HEK293 (cell line): Measurements from ENCODE around the gene GTPBP6.

ENCODE experiments used
- CTCF ChIA-PET: fragments of 350-600 bp; formaldehyde crosslinking; extraction: SDS; loops from one replicate; lab custom pipeline; 2021; ENCODE audit warnings: antibody characterized with exemption; lab: Yijun Ruan, JAX
- POLR2A ChIA-PET: fragments of 300-600 bp; formaldehyde crosslinking; extraction: SDS; loops from one replicate; lab custom pipeline; 2020; ENCODE audit warnings: antibody characterized with exemption, inconsistent platforms; lab: Yijun Ruan, JAX
- H3K27ac ChIP-seq: fragments of 200-500 bp; sonication (Bioruptor generic); 2 replicates; pipeline ENCODE4 v1.5.1; 2014; ENCODE audit warnings: low read depth, low read length, control low read depth, inconsistent platforms; ENCODE audit errors: extremely low read depth
- H3K36me3 ChIP-seq, 2 experiments: fragments of 200-500 bp in 1 of 2; sonication (Bioruptor generic) in 1 of 2; 1 replicate in 1 of 2; 2 replicates in 1 of 2; pipeline ENCODE4 v1.5.1; 2014 to 2017; ENCODE audit warnings: inconsistent platforms in 2 of 2, low read length in 2 of 2; ENCODE audit not compliant: control insufficient read depth in 2 of 2, insufficient read depth in 1 of 2
- H3K4me1 ChIP-seq: fragments of 200-500 bp; sonication (Bioruptor generic); 2 replicates; pipeline ENCODE4 v1.5.1; 2014; ENCODE audit warnings: mild to moderate bottlenecking, low read length, inconsistent platforms; ENCODE audit not compliant: control insufficient read depth, insufficient read depth
- H3K4me3 ChIP-seq: 2 replicates; pipeline ENCODE4 v1.5.1; 2011; ENCODE audit warnings: low read depth, mild to moderate bottlenecking, control low read depth, low read length, moderate library complexity
- H3K9me3 ChIP-seq: fragments of 200-500 bp; sonication (Bioruptor generic); 2 replicates; pipeline ENCODE4 v1.5.1; 2014; ENCODE audit warnings: low read depth, low read length, inconsistent platforms; ENCODE audit not compliant: control insufficient read depth, insufficient read depth
- FEZF1 ChIP-seq: fragments of 450-650 bp; formaldehyde crosslinking; IDR thresholded peaks from 2 replicates; pipeline ENCODE4 v1.5.1; 2016; ENCODE audit warnings: missing biosample characterization, missing genetic modification characterization
- HOXA7 ChIP-seq: sonication (generic); formaldehyde crosslinking; IDR thresholded peaks from 2 replicates; pipeline ENCODE4 v1.8.1; 2022; ENCODE audit warnings: missing genetic modification reagents, borderline replicate concordance
- HOXD13 ChIP-seq: sonication (generic); formaldehyde crosslinking; IDR thresholded peaks from 2 replicates; pipeline ENCODE4 v1.8.0; 2022; ENCODE audit warnings: missing genetic modification reagents, borderline replicate concordance
- IKZF3 ChIP-seq: fragments of 450-650 bp; IDR thresholded peaks from 2 replicates; pipeline ENCODE4 v1.5.0; 2018; ENCODE audit warnings: missing biosample characterization, mild to moderate bottlenecking, missing genetic modification characterization, moderate library complexity
- INSM2 ChIP-seq: fragments of 450-650 bp; formaldehyde crosslinking; IDR thresholded peaks from 2 replicates; pipeline ENCODE4 v1.5.1; 2016; ENCODE audit warnings: missing biosample characterization, missing genetic modification characterization
- OVOL3 ChIP-seq: fragments of 450-650 bp; formaldehyde crosslinking; IDR thresholded peaks from 2 replicates; pipeline ENCODE4 v1.5.1; 2016; ENCODE audit warnings: missing biosample characterization, missing genetic modification characterization
- ZBTB1 ChIP-seq: fragments of 450-650 bp; formaldehyde crosslinking; IDR thresholded peaks from 2 replicates; pipeline ENCODE4 v1.5.1; 2016; ENCODE audit warnings: missing biosample characterization, missing genetic modification characterization
- ZBTB48 ChIP-seq: fragments of 450-650 bp; formaldehyde crosslinking; IDR thresholded peaks from 2 replicates; pipeline ENCODE4 v1.5.1; 2016; ENCODE audit warnings: missing biosample characterization, missing genetic modification characterization
- ZFHX2 ChIP-seq: fragments of 450-650 bp; formaldehyde crosslinking; conservative IDR thresholded peaks from 2 replicates; pipeline ENCODE4 v1.5.1; 2016; ENCODE audit warnings: missing biosample characterization, missing genetic modification characterization
- ZNF138 ChIP-seq: fragments of 450-650 bp; formaldehyde crosslinking; IDR thresholded peaks from 2 replicates; pipeline ENCODE4 v1.5.1; 2016; ENCODE audit warnings: missing biosample characterization, missing genetic modification characterization, borderline replicate concordance
- ZNF140 ChIP-seq: fragments of 450-650 bp; formaldehyde crosslinking; IDR thresholded peaks from 2 replicates; pipeline ENCODE4 v1.5.1; 2016; ENCODE audit warnings: missing biosample characterization, missing genetic modification characterization
- ZNF157 ChIP-seq: fragments of 450-650 bp; formaldehyde crosslinking; IDR thresholded peaks from 2 replicates; pipeline ENCODE4 v1.5.1; 2016; ENCODE audit warnings: missing biosample characterization, missing genetic modification characterization
- ZNF169 ChIP-seq: fragments of 450-650 bp; formaldehyde crosslinking; IDR thresholded peaks from 2 replicates; pipeline ENCODE4 v1.5.1; 2016; ENCODE audit warnings: missing biosample characterization, missing genetic modification characterization
- ZNF23 ChIP-seq: fragments of 450-650 bp; formaldehyde crosslinking; IDR thresholded peaks from 2 replicates; pipeline ENCODE4 v1.5.1; 2016; ENCODE audit warnings: missing biosample characterization, missing genetic modification characterization, borderline replicate concordance
- ZNF311 ChIP-seq: fragments of 450-650 bp; formaldehyde crosslinking; IDR thresholded peaks from 2 replicates; pipeline ENCODE4 v1.5.1; 2017; ENCODE audit warnings: missing biosample characterization, missing genetic modification characterization, borderline replicate concordance
- ZNF473 ChIP-seq: fragments of 450-650 bp; formaldehyde crosslinking; IDR thresholded peaks from 2 replicates; pipeline ENCODE4 v1.5.1; 2017; ENCODE audit warnings: missing biosample characterization, missing genetic modification characterization
- ZNF510 ChIP-seq: fragments of 450-650 bp; formaldehyde crosslinking; IDR thresholded peaks from 2 replicates; pipeline ENCODE4 v1.5.1; 2018; ENCODE audit warnings: mild to moderate bottlenecking, missing genetic modification characterization, missing biosample characterization; ENCODE audit not compliant: insufficient replicate concordance
- ZNF513 ChIP-seq: fragments of 450-650 bp; IDR thresholded peaks from 2 replicates; pipeline ENCODE4 v1.5.1; 2018; ENCODE audit warnings: missing biosample characterization, missing genetic modification characterization
- ZNF514 ChIP-seq: fragments of 450-650 bp; formaldehyde crosslinking; IDR thresholded peaks from 2 replicates; pipeline ENCODE4 v1.5.1; 2016; ENCODE audit warnings: missing biosample characterization, missing genetic modification characterization
- ZNF571 ChIP-seq: fragments of 450-650 bp; formaldehyde crosslinking; IDR thresholded peaks from 2 replicates; pipeline ENCODE4 v1.5.0; 2017; ENCODE audit warnings: missing biosample characterization, missing genetic modification characterization
- ZSCAN16 ChIP-seq: fragments of 450-650 bp; formaldehyde crosslinking; IDR thresholded peaks from 2 replicates; pipeline ENCODE4 v1.5.1; 2016; ENCODE audit warnings: missing biosample characterization, missing genetic modification characterization
- ZSCAN18 ChIP-seq: fragments of 450-650 bp; formaldehyde crosslinking; IDR thresholded peaks from 2 replicates; pipeline ENCODE4 v1.5.1; 2016; ENCODE audit warnings: missing biosample characterization, missing genetic modification characterization
- ZSCAN30 ChIP-seq: fragments of 450-650 bp; IDR thresholded peaks from 2 replicates; pipeline ENCODE4 v1.5.1; 2018; ENCODE audit warnings: missing biosample characterization, mild to moderate bottlenecking, missing genetic modification characterization, moderate library complexity

The GTPBP6 gene

GRCh38 chrX:288561-288991 is 30.0 kb downstream of the GTPBP6 start:
- no peak overlapping the region for H3K4me3 ChIP-seq
- POLR2A ChIA-PET: no interaction called here
- H3K4me1 ChIP-seq: no peaks in the 10 kb centered on the region
- H3K27ac ChIP-seq: no peak overlapping the region
- TF ChIP-seq ZNF514 (tag by site-specific recombination) (no peak), ZSCAN30 (no peak), ZFHX2 (tag by site-specific recombination) (no peak), ZNF23 (no peak), OVOL3 (tag by site-specific recombination) (no peak), ZNF169 (tag by site-specific recombination) (no peak), ZNF311 (tag by site-specific recombination) (no peak), ZNF140 (no peak), ZSCAN16 (tag by site-specific recombination) (no peak), FEZF1 (tag by site-specific recombination) (no peak), ZSCAN18 (tag by site-specific recombination) (no peak), ZNF571 (tag by site-specific recombination) (no peak), HOXA7 (no peak), ZNF157 (tag by site-specific recombination) (no peak), IKZF3 (tag by site-specific recombination) (no peak), HOXD13 (CRISPR knock-in tag) (no peak), ZNF138 (tag by site-specific recombination) (no peak)
- no peaks in the 10 kb centered on the region for H3K9me3 ChIP-seq
- CTCF ChIA-PET: no interaction called here
- H3K36me3 ChIP-seq: peaks cover 65 to 86% of the 10 kb centered on the region in 2 experiments

DNA sequence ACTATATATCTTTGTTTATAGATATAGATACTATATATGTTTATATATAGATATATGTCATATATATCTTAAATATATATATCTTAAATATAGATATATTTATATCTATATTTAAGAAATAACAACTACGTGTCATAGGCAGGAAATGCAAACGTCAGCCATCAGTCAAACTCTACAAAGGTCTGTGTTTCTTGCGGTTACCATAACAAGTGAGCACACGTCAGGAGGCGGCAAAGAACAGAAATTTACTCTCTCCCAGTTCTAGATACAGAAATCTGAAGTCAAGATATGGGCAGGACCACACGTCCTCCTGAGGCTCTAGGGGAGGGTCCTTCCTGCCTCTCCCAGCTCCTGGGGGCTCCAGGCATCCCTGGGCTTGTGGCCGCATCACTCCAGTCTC is 30.9 kb downstream of the GTPBP6 start:
- no peaks in the 10 kb centered on the region for H3K4me1 ChIP-seq
- POLR2A ChIA-PET: no interaction called here
- H3K9me3 ChIP-seq: no peaks in the 10 kb centered on the region
- CTCF ChIA-PET: no interaction called here
- no peak overlapping the region for H3K4me3 ChIP-seq
- H3K27ac ChIP-seq: no peak overlapping the region
- TF ChIP-seq ZNF510 (tag by site-specific recombination) (no peak), ZBTB1 (tag by site-specific recombination) (no peak), INSM2 (no peak), OVOL3 (tag by site-specific recombination) (no peak), ZBTB48 (no peak), ZNF513 (tag by site-specific recombination) (no peak), ZNF473 (tag by site-specific recombination) (no peak)
- H3K36me3 ChIP-seq: peaks cover 56 to 77% of the 10 kb centered on the region in 2 experiments
